Measurements from ENCODE around the gene FUT9.

The FUT9 gene

DNA sequence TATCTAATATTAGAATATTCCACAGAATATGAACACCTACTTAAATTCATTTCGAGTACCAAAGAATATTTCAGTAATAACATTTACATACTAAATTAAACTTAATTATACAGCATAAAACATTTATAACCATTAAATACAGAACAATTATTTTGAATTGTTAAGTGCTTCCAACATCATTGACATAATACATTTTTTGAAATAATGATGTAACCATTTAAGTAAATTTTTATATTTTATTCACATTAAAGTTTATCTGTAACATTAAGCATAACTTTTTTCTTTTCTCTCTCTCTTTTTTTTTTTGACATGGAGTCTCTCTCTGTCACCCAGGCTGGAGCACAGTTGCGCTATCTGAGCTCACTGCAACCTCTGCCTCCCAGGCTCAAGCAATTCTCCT is 44.5 kb downstream of the FUT9 start:
- Histone ChIP-seq H3K4me1 (ENCODE audit: control insufficient read depth, insufficient read depth, low read length, poor library complexity, severe bottlenecking) (no peaks in the 10 kb centered on the region), H3K27ac (ENCODE audit: insufficient read depth, low read length, poor library complexity, severe bottlenecking) (no peak overlapping the region), H3K9me3 (ENCODE audit: control insufficient read depth, low read length) (no peaks in the 10 kb centered on the region), H3K4me3 (ENCODE audit: insufficient read depth, low read depth, low read length, poor library complexity, severe bottlenecking) (no peak overlapping the region), H3K27me3 (replicated peaks; ENCODE audit: control insufficient read depth, insufficient read depth, low read length, poor library complexity, severe bottlenecking) (no peaks in the 10 kb centered on the region), H3K36me3 (ENCODE audit: control insufficient read depth, insufficient read depth, low read length) (no peaks in the 10 kb centered on the region)
- DNase-seq: no peak

DNA sequence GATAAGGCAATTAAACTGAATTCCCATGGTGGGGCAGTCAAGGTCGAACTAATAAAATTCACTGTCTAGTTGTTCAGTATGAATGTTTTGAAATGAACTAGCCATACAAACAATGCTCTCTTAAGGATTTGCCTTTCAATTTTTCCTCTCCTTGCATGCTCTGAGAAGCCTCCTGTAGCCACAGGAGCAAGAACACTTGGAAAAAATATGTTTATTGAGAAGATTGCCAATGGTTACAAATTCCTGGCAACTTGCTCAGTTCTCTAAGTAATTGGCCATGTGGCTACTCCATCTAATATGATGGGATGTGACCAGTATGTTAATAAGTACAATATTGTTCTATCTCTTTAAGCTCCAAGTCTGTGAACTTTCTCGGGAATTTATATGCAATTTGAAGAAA is 49.4 kb downstream of the FUT9 start:
- no peaks in the 10 kb centered on the region for H3K9me3 ChIP-seq (ENCODE audit: control insufficient read depth, low read length)
- no peak overlapping the region for H3K27ac ChIP-seq (ENCODE audit: insufficient read depth, low read length, poor library complexity, severe bottlenecking)
- no peaks in the 10 kb centered on the region for H3K4me1 ChIP-seq (ENCODE audit: control insufficient read depth, insufficient read depth, low read length, poor library complexity, severe bottlenecking)
- no peaks in the 10 kb centered on the region for H3K36me3 ChIP-seq (ENCODE audit: control insufficient read depth, insufficient read depth, low read length)
- no peak overlapping the region for H3K4me3 ChIP-seq (ENCODE audit: insufficient read depth, low read depth, low read length, poor library complexity, severe bottlenecking)
- H3K27me3 ChIP-seq (replicated peaks; ENCODE audit: control insufficient read depth, insufficient read depth, low read length, poor library complexity, severe bottlenecking): no peaks in the 10 kb centered on the region
- no peak for DNase-seq

DNA sequence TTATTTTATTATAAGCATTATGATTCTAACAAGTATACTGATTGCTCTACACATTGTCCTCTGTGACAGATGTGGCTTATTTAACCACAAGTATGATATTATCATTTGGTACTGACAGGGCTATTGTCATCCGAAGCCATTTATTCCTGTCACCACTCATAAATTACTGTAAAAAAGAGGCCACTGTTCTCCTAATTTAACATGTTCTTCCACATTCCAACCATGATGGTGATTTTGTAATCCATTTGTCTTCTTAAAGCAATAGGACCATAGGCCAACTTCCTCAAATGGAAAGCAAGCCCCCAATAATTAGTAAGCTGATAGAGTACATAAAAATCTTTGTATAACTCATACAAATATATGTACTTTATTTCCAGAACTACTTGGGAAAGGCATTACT is 50.6 kb downstream of the FUT9 start:
- Histone ChIP-seq H3K9me3 (ENCODE audit: control insufficient read depth, low read length) (no peaks in the 10 kb centered on the region), H3K4me1 (ENCODE audit: control insufficient read depth, insufficient read depth, low read length, poor library complexity, severe bottlenecking) (no peaks in the 10 kb centered on the region), H3K27me3 (replicated peaks; ENCODE audit: control insufficient read depth, insufficient read depth, low read length, poor library complexity, severe bottlenecking) (no peaks in the 10 kb centered on the region), H3K4me3 (ENCODE audit: insufficient read depth, low read depth, low read length, poor library complexity, severe bottlenecking) (no peak overlapping the region), H3K27ac (ENCODE audit: insufficient read depth, low read length, poor library complexity, severe bottlenecking) (no peak overlapping the region), H3K36me3 (ENCODE audit: control insufficient read depth, insufficient read depth, low read length) (no peaks in the 10 kb centered on the region)
- no peak for DNase-seq

DNA sequence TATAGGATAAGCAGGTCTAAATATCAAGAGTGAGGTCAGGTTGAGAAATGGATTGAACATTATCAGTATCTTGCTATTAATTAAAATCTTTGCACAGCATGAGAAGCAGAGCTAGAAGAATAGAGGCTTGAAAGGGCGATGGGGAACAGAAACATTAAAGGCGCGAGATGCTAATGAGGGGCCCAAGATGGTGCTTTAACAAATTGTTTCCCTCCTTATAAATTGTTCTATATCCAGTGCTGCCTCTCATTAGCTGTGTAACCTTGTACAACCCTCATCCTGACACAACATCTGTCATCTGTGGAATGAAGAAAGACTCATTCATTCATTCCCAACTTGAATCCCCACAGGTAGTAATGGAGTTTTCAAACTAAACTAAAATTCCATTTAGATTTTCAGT is 57.8 kb downstream of the FUT9 start:
- Histone ChIP-seq H3K36me3 (ENCODE audit: control insufficient read depth, insufficient read depth, low read length) (no peaks in the 10 kb centered on the region), H3K27ac (ENCODE audit: insufficient read depth, low read length, poor library complexity, severe bottlenecking) (no peak overlapping the region), H3K9me3 (ENCODE audit: control insufficient read depth, low read length) (no peaks in the 10 kb centered on the region), H3K4me1 (ENCODE audit: control insufficient read depth, insufficient read depth, low read length, poor library complexity, severe bottlenecking) (no peaks in the 10 kb centered on the region), H3K27me3 (replicated peaks; ENCODE audit: control insufficient read depth, insufficient read depth, low read length, poor library complexity, severe bottlenecking) (no peaks in the 10 kb centered on the region), H3K4me3 (ENCODE audit: insufficient read depth, low read depth, low read length, poor library complexity, severe bottlenecking) (no peak overlapping the region)
- DNase-seq: no peak

DNA sequence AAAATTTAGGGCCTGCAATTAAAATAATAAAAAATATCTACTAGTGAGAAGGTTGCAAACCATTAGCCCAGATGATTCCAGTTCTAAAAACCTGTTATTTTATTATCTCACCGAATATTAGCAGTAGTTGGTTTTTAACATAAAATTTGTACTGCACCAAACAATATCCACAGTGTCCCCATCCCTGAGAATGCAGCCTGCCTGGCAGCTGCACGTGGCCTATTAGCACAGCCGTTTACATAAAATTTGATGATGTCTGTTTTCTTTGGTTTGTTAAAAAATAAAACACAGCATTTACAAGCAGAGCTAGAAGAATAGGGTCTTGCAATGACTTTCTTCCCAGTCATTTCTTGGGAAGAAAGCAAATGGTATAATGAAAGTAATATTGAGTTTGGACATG is 58.2 kb downstream of the FUT9 start:
- DNase-seq: no peak
- no peaks in the 10 kb centered on the region for H3K27me3 ChIP-seq (replicated peaks; ENCODE audit: control insufficient read depth, insufficient read depth, low read length, poor library complexity, severe bottlenecking)
- no peak overlapping the region for H3K27ac ChIP-seq (ENCODE audit: insufficient read depth, low read length, poor library complexity, severe bottlenecking)
- no peaks in the 10 kb centered on the region for H3K9me3 ChIP-seq (ENCODE audit: control insufficient read depth, low read length)
- H3K4me1 ChIP-seq (ENCODE audit: control insufficient read depth, insufficient read depth, low read length, poor library complexity, severe bottlenecking): no peaks in the 10 kb centered on the region
- no peak overlapping the region for H3K4me3 ChIP-seq (ENCODE audit: insufficient read depth, low read depth, low read length, poor library complexity, severe bottlenecking)
- H3K36me3 ChIP-seq (ENCODE audit: control insufficient read depth, insufficient read depth, low read length): no peaks in the 10 kb centered on the region

DNA sequence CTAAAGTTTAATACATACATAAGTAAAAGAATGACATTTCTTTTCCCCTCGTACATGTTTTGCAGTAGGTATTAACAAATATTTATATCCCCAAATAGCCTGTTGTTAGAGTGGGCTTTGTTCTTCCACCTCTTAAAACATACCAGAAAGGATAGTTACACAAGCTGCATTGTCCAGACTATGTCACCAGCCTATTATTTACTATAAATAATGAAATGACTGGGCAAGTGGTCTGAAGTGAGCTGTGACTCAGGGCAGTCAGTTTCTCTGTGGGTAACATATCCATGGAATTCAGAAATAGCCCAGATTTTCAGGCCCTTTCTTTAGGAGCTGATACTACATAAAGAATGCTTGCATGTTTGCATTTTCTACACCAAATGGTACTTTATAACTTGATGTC is 60.1 kb downstream of the FUT9 start:
- H3K27ac ChIP-seq (ENCODE audit: insufficient read depth, low read length, poor library complexity, severe bottlenecking): no peak overlapping the region
- no peaks in the 10 kb centered on the region for H3K9me3 ChIP-seq (ENCODE audit: control insufficient read depth, low read length)
- no peaks in the 10 kb centered on the region for H3K36me3 ChIP-seq (ENCODE audit: control insufficient read depth, insufficient read depth, low read length)
- H3K4me3 ChIP-seq (ENCODE audit: insufficient read depth, low read depth, low read length, poor library complexity, severe bottlenecking): no peak overlapping the region
- H3K4me1 ChIP-seq (ENCODE audit: control insufficient read depth, insufficient read depth, low read length, poor library complexity, severe bottlenecking): no peaks in the 10 kb centered on the region
- DNase-seq: no peak
- H3K27me3 ChIP-seq (replicated peaks; ENCODE audit: control insufficient read depth, insufficient read depth, low read length, poor library complexity, severe bottlenecking): no peaks in the 10 kb centered on the region

DNA sequence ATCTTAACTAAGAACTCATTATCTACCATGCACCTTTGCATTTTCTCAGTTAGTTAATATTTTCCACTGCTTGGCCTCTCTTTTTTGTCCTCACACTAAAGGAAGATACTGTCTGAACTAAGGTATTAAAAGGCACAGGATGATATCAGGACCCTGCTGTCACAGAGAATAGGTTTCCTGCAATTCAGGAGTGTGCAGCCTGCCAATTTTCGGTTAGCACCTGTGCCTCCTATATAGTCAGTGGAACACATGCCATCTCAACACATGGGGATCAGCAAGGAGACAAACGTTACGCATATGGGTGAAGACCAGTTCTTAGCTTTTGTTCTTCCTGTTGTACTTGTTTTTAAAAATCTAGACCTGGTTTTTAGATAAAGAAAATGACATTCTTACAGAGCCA is 71.0 kb downstream of the FUT9 start:
- Histone ChIP-seq H3K4me1 (ENCODE audit: control insufficient read depth, insufficient read depth, low read length, poor library complexity, severe bottlenecking) (no peaks in the 10 kb centered on the region), H3K4me3 (ENCODE audit: insufficient read depth, low read depth, low read length, poor library complexity, severe bottlenecking) (no peak overlapping the region), H3K27me3 (replicated peaks; ENCODE audit: control insufficient read depth, insufficient read depth, low read length, poor library complexity, severe bottlenecking) (no peaks in the 10 kb centered on the region), H3K27ac (ENCODE audit: insufficient read depth, low read length, poor library complexity, severe bottlenecking) (no peak overlapping the region), H3K36me3 (ENCODE audit: control insufficient read depth, insufficient read depth, low read length) (no peaks in the 10 kb centered on the region), H3K9me3 (ENCODE audit: control insufficient read depth, low read length) (no peaks in the 10 kb centered on the region)
- DNase-seq: no peak

DNA sequence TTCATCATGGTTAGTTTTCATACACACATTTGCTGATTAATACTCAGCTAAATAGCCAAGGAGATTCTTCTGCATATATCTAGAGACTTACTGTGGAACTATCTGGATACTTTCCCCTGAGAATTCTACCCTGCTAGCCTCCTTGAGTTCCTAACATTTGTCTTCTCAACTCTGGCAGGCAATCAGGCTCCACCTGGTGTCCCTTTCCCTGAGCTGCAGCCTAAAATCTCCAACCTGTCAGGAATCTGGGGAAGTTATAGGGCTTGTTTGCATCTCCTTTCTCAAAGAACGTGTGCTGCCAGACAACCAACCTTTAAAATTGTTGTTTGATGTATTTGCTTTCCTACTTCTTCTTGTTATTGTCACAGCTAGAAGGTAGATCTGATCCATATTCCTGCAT is 73.4 kb downstream of the FUT9 start:
- Histone ChIP-seq H3K4me3 (ENCODE audit: insufficient read depth, low read depth, low read length, poor library complexity, severe bottlenecking) (no peak overlapping the region), H3K9me3 (ENCODE audit: control insufficient read depth, low read length) (no peaks in the 10 kb centered on the region), H3K36me3 (ENCODE audit: control insufficient read depth, insufficient read depth, low read length) (no peaks in the 10 kb centered on the region), H3K27ac (ENCODE audit: insufficient read depth, low read length, poor library complexity, severe bottlenecking) (no peak overlapping the region), H3K27me3 (replicated peaks; ENCODE audit: control insufficient read depth, insufficient read depth, low read length, poor library complexity, severe bottlenecking) (no peaks in the 10 kb centered on the region), H3K4me1 (ENCODE audit: control insufficient read depth, insufficient read depth, low read length, poor library complexity, severe bottlenecking) (no peaks in the 10 kb centered on the region)
- no peak for DNase-seq

DNA sequence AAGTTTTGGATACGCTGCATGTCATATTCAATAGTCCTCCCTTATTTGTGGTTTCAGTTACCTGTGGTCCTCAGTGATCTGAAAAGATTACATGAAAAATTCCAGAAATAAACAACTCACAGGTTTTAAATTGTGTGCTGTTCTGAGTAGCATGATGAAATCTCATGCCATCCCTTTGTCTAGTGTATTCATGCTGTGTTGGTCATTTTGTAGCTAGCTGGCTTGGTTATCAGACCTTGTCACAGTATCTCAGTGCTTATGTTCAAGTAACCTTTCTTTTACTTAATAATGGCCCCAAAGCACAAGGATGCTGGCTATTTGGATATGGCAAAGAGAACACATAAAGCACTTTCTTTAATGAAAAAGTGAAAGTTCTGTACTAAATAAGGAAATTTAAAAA is 78.3 kb downstream of the FUT9 start:
- no peaks in the 10 kb centered on the region for H3K4me1 ChIP-seq (ENCODE audit: control insufficient read depth, insufficient read depth, low read length, poor library complexity, severe bottlenecking)
- no peaks in the 10 kb centered on the region for H3K36me3 ChIP-seq (ENCODE audit: control insufficient read depth, insufficient read depth, low read length)
- H3K27ac ChIP-seq (ENCODE audit: insufficient read depth, low read length, poor library complexity, severe bottlenecking): no peak overlapping the region
- H3K27me3 ChIP-seq (replicated peaks; ENCODE audit: control insufficient read depth, insufficient read depth, low read length, poor library complexity, severe bottlenecking): no peaks in the 10 kb centered on the region
- H3K4me3 ChIP-seq (ENCODE audit: insufficient read depth, low read depth, low read length, poor library complexity, severe bottlenecking): no peak overlapping the region
- no peak for DNase-seq
- no peaks in the 10 kb centered on the region for H3K9me3 ChIP-seq (ENCODE audit: control insufficient read depth, low read length)

DNA sequence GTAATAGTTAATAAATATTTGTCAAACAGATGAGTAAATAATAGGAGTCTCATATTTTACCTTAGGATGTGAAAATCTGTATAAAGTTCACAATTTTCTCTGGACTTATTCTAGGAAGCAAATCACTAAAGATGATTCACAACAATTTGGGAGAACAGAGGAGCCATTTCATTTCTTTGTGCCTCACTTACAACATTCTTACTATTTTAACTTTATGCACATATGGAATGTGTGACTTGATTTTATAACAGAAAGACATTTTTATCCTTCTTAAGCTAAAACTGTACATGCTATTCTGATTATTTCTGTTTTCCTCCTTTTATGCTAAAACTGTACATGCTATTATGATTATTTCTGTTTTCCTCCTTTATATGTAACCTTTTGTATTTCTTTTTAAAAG is 83.3 kb downstream of the FUT9 start:
- no peaks in the 10 kb centered on the region for H3K9me3 ChIP-seq (ENCODE audit: control insufficient read depth, low read length)
- DNase-seq: no peak
- H3K27me3 ChIP-seq (replicated peaks; ENCODE audit: control insufficient read depth, insufficient read depth, low read length, poor library complexity, severe bottlenecking): no peaks in the 10 kb centered on the region
- H3K36me3 ChIP-seq (ENCODE audit: control insufficient read depth, insufficient read depth, low read length): no peaks in the 10 kb centered on the region
- H3K4me3 ChIP-seq (ENCODE audit: insufficient read depth, low read depth, low read length, poor library complexity, severe bottlenecking): no peak overlapping the region
- no peaks in the 10 kb centered on the region for H3K4me1 ChIP-seq (ENCODE audit: control insufficient read depth, insufficient read depth, low read length, poor library complexity, severe bottlenecking)
- no peak overlapping the region for H3K27ac ChIP-seq (ENCODE audit: insufficient read depth, low read length, poor library complexity, severe bottlenecking)

DNA sequence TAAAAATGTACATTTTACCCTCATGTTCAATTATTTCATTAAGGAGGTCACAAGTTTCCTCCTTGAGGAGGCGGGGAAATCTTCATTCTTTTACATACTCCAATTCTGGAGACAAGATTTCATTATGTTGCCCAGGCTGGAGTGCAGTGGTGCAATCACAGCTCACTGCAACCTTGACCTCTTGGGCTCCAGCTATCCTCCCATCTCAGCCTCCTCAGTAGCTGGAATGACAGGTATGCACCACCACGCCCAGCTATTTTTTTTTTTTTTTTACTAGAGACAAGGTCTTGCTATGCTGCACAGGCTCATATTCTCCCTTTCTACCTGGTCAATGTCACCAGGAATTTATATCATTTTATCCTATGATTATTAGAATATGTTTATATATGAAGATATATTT is 85.8 kb downstream of the FUT9 start:
- no peak overlapping the region for H3K4me3 ChIP-seq (ENCODE audit: insufficient read depth, low read depth, low read length, poor library complexity, severe bottlenecking)
- H3K27ac ChIP-seq (ENCODE audit: insufficient read depth, low read length, poor library complexity, severe bottlenecking): no peak overlapping the region
- no peak for DNase-seq
- no peaks in the 10 kb centered on the region for H3K27me3 ChIP-seq (replicated peaks; ENCODE audit: control insufficient read depth, insufficient read depth, low read length, poor library complexity, severe bottlenecking)
- no peaks in the 10 kb centered on the region for H3K9me3 ChIP-seq (ENCODE audit: control insufficient read depth, low read length)
- H3K36me3 ChIP-seq (ENCODE audit: control insufficient read depth, insufficient read depth, low read length): no peaks in the 10 kb centered on the region
- H3K4me1 ChIP-seq (ENCODE audit: control insufficient read depth, insufficient read depth, low read length, poor library complexity, severe bottlenecking): no peaks in the 10 kb centered on the region

Data from effector memory CD4-positive, alpha-beta T cell (primary cell).